ENCODE results near the gene TTC27.

- no peak for TF ChIP-seq CTCF (conservative IDR thresholded peaks at IDR 0.05)
- TF ChIP-seq ZFX (IDR thresholded peaks at IDR 0.05) = no peak
These were observed 176.4 kb downstream of the TTC27 start for GRCh38 chr2:32804205-32804604.
